Measurements from ENCODE around the gene ZNF334. TPM values are rescaled to one million over a fixed set of nuclear protein-coding genes. Genes with fewer than 3 reads are reported as not detected.

Gene ZNF334
- total RNA-seq: not detected in 2 replicates
- 0.04 TPM for polyA plus RNA-seq (2012)

- DNase-seq (ENCODE audit: low read depth): peak; percentile 2
These were observed at the start of gene ZNF334 for GRCh38 chr20:46512943-46513844. Gene ZNF334, minus strand, starts transcription at chr20:46513559. Its CDS starts 1,457 bp downstream, at chr20:46512102.

DNA sequence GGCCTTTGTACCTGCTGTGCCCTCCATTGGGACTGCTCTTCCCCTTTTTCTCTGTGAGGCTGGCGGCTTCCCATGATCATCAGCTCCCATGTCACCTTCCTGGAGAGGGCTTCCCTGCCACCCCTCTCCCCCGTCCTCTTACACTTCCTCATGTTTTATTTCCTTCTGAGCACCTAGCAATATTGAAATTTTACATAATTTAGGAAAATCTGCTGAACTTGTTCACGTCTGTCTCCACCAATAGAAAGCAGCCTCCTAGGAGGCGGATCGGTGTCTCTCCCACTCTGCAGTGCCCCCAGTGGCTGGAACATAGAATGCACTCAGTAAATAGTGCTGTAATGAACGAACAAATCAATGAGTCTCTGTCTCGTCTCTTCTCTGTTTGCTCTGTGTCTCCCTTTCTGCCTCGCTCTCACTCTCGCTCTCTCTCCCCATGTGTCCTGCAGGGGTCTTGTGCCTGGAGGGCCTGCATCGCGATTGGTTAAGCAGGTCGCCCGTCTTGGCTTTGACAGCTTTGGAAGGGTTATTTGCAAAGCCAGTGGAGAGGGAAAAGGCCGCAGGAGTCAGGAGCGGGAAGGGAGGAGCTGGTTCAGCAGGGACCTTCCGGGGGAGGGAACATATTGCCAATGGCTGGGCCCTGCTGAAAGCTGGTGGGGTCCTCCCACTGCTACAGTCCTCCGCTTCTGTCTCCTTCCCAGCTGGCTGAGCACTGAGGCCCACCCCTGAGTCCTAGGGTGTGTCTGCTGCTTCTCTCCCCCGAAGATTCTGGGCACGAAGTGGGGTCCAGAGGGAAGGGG lies 49.2 kb upstream of the ZNF334 start:
- peak; percentile 65 for DNase-seq (ENCODE audit: low read depth)

GRCh38 chr20:46562009-46562372 lies 48.6 kb upstream of the ZNF334 start:
- no peak for DNase-seq (ENCODE audit: low read depth)

DNA sequence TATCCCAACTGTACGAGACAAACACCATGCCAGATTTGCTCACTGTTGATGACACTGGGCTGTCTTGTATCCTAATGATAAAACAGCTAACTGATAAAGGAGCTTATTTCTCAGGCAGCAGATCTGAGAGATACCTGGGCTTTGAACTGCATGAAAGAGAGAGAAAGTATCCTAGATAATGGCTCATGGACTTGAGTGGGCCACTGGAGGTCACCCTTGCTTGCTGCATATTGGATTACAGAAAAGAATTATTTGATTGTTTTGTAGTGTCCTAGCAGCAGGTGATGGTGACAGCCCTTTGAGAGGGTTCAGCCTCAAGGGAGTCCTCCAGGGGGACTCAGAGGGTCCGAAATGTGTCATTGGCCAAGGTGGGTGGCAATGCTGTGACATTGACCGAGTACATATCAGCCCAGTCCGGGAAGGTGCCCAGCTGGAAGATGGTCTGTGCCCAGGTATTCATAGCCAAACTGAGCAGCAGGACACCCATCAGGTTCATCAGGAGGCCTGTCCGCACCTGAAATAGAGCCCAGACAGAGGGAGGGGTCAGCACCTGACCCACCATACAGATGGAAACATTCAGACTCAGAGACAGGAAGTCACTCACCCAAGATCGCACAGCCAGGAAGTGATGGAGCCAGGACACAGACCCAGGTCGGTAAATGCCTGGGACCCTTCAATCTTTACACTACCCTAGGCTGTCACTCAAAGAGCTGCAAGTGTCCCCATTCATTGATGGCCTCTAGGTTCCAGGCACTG lies 46.5 kb upstream of the ZNF334 start:
- DNase-seq (ENCODE audit: low read depth): peak; percentile 13

GRCh38 chr20:46559001-46559400 lies 45.6 kb upstream of the ZNF334 start:
- peak; percentile 80 for DNase-seq (ENCODE audit: low read depth)

DNA sequence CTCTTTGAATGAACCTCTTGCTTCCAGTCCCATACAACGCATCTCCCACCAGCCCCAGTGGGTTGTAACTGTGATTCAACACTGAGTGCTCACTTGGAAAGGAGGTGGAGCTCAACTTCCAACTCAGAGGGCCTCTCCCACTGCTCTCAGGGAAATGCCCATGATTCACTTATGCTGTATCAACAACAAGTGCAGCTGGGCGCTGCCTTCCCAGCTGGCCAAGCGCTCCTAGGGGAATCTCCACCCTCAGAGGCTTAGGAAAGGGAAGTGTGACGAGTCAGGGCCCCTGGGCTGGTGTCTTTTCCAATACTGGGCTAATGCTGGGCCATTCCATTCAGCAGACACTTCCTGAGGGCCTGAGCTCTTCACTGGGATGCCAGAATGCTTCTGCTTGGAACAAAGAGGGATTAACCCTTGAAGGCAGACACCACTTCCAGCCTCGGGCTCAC lies 45.2 kb upstream of the ZNF334 start:
- DNase-seq (ENCODE audit: low read depth): peak; percentile 84

- peak; percentile 6 for DNase-seq (ENCODE audit: low read depth)
These were observed 44.0 kb upstream of the ZNF334 start for GRCh38 chr20:46557231-46557956.

GRCh38 chr20:46555370-46555956 lies 42.1 kb upstream of the ZNF334 start:
- DNase-seq (ENCODE audit: low read depth): no peak

GRCh38 chr20:46554828-46555227 lies 41.5 kb upstream of the ZNF334 start:
- DNase-seq (ENCODE audit: low read depth): no peak

GRCh38 chr20:46553926-46554325 lies 40.6 kb upstream of the ZNF334 start:
- DNase-seq (ENCODE audit: low read depth): no peak

- no peak for DNase-seq (ENCODE audit: low read depth)
These were observed 39.4 kb upstream of the ZNF334 start for GRCh38 chr20:46552460-46553420.

DNA sequence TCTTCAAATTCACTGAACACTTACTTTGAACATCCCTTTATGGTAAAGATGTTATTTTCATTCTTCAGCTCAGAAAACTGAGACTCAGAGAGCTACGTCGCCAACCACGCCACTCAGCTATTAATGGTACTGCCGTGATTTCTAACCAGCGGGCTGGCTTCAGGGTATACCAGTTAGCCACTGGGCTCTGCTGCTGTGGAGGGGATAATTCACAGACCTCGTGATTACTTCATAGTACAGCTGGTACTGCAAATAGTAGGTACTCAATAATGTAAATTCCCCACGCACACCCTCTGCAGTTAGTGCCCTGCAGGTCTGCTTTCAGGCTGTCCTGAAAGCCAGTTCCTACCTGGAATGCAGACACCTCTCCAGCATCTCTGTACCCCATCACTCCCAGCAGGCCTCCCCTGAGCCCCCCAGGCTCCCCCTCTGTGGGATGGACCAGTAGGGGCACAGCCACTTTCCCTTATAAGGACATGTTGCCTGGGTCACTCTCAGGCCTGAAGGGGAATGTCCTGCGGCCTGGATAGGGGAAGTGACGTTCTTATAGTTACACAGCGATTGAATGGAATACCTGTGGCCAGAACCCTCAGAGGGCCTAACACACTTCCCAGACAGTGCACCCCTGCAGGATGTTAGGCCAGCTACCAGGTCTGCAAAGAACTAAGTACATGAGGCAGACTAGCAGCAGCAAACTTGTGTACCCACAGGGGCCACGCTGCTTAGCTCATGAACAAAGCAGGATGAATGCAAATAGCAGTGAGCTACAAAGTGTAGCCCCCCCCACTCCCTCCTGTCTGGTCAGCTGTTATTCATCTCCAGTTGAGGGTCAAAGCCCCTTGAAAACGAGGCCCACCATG lies 38.4 kb upstream of the ZNF334 start:
- DNase-seq (ENCODE audit: low read depth): no peak

GRCh38 chr20:46550461-46550860 lies 37.1 kb upstream of the ZNF334 start, which contains the start of gene OCSTAMP:
Gene OCSTAMP, minus strand, starts transcription at chr20:46550654. Its CDS starts 94 bp downstream, at chr20:46550560.
- DNase-seq (ENCODE audit: low read depth): peak; percentile 49

GRCh38 chr20:46549188-46549972 lies 36.0 kb upstream of the ZNF334 start:
- DNase-seq (ENCODE audit: low read depth): no peak

- no peak for DNase-seq (ENCODE audit: low read depth)
These were observed 35.3 kb upstream of the ZNF334 start for GRCh38 chr20:46548688-46549087.

GRCh38 chr20:46547995-46548394 lies 34.6 kb upstream of the ZNF334 start:
- DNase-seq (ENCODE audit: low read depth): no peak

DNA sequence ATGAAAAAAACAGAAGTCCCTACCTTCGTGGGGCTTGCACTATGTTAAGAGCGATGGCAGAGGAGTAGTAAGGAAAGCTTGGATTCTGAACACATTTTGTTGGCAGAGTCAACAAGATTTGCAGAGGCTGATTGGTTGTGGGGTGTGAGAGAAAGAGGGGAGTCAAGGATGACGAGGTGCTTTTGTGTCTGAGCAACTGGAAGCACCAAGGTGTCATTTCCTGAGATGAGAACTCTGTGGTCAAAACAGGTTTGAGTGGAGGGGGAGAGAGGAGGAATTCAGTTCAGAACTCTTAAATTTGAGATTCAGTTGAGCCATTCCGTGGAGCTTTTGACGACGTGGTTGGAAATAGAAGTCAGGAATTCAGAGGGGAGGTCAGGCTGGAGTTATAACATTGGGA lies 33.6 kb upstream of the ZNF334 start:
- no peak for DNase-seq (ENCODE audit: low read depth)

Data from myocyte (in vitro differentiated cells).